ENCODE results near the gene LPAR3. TPM values are rescaled to one million over a fixed set of nuclear protein-coding genes. Genes with fewer than 3 reads are reported as not detected.

LPAR3 gene
- total RNA-seq, 2 donors from 2014 or later: 1.9 to 2.1 TPM

- peak overlapping the region; percentile 8 for H3K27ac Mint-ChIP-seq
- peak; percentile 36 for ATAC-seq
Measured at GRCh38 chr1:84888753-84889152, 4.3 kb downstream of the LPAR3 start.

GRCh38 chr1:84887261-84887934 lies 5.6 kb downstream of the LPAR3 start:
- Mint-ChIP-seq H3K4me3 (no peak overlapping the region), H3K4me1 (peaks cover 12% of the 10 kb centered on the region), H3K27me3 (peaks cover 23% of the 10 kb centered on the region), H3K36me3 (ENCODE audit: low read depth) (peaks cover 3% of the 10 kb centered on the region), H3K27ac (no peak overlapping the region)
- H3K9me3 ChIP-seq (ENCODE audit: control insufficient read depth, low read length, poor library complexity, severe bottlenecking): no peaks in the 10 kb centered on the region
- DNase-seq (no peak), ATAC-seq (no peak)

More at GRCh38 chr1:84888753-84889152, 4.3 kb downstream of the LPAR3 start:
- peaks cover 3% of the 10 kb centered on the region for H3K36me3 Mint-ChIP-seq (ENCODE audit: low read depth)
- peak overlapping the region; percentile 0 for H3K4me3 Mint-ChIP-seq
- H3K4me1 Mint-ChIP-seq: peaks cover 14% of the 10 kb centered on the region
- no peaks in the 10 kb centered on the region for H3K9me3 ChIP-seq (ENCODE audit: control insufficient read depth, low read length, poor library complexity, severe bottlenecking)
- no peak for DNase-seq
- peaks cover 28% of the 10 kb centered on the region for H3K27me3 Mint-ChIP-seq

- H3K27me3 Mint-ChIP-seq: peaks cover 17% of the 10 kb centered on the region
- peaks cover 9% of the 10 kb centered on the region for H3K4me1 Mint-ChIP-seq
- no peak for DNase-seq
- no peak for ATAC-seq
- H3K9me3 ChIP-seq (ENCODE audit: control insufficient read depth, low read length, poor library complexity, severe bottlenecking): no peaks in the 10 kb centered on the region
- no peak overlapping the region for H3K27ac Mint-ChIP-seq
- no peak overlapping the region for H3K4me3 Mint-ChIP-seq
- H3K36me3 Mint-ChIP-seq (ENCODE audit: low read depth): peaks cover 3% of the 10 kb centered on the region
Measured at GRCh38 chr1:84885469-84885868, 7.5 kb downstream of the LPAR3 start.

- no peaks in the 10 kb centered on the region for H3K9me3 ChIP-seq (ENCODE audit: control insufficient read depth, low read length, poor library complexity, severe bottlenecking)
- Mint-ChIP-seq H3K4me3 (no peak overlapping the region), H3K4me1 (peaks cover 9% of the 10 kb centered on the region), H3K27me3 (peaks cover 16% of the 10 kb centered on the region), H3K36me3 (ENCODE audit: low read depth) (peaks cover 3% of the 10 kb centered on the region), H3K27ac (no peak overlapping the region)
- DNase-seq: no peak
- ATAC-seq: no peak
Measured at GRCh38 chr1:84884671-84885389, 8.2 kb downstream of the LPAR3 start.

- Mint-ChIP-seq H3K4me3 (no peak overlapping the region), H3K27me3 (peaks cover 20% of the 10 kb centered on the region), H3K27ac (no peak overlapping the region), H3K36me3 (ENCODE audit: low read depth) (peaks cover 6% of the 10 kb centered on the region), H3K4me1 (no peaks in the 10 kb centered on the region)
- no peak for ATAC-seq
- no peak for DNase-seq
- H3K9me3 ChIP-seq (ENCODE audit: control insufficient read depth, low read length, poor library complexity, severe bottlenecking): no peaks in the 10 kb centered on the region
Measured at GRCh38 chr1:84883286-84883685, 9.7 kb downstream of the LPAR3 start.

GRCh38 chr1:84877592-84877991 lies 15.4 kb downstream of the LPAR3 start:
- H3K36me3 Mint-ChIP-seq (ENCODE audit: low read depth): peaks cover 8% of the 10 kb centered on the region

GRCh38 chr1:84876353-84876752 lies 16.7 kb downstream of the LPAR3 start:
- no peaks in the 10 kb centered on the region for H3K4me1 Mint-ChIP-seq
- H3K27ac Mint-ChIP-seq: no peak overlapping the region
- peaks cover 46% of the 10 kb centered on the region for H3K27me3 Mint-ChIP-seq
- no peak overlapping the region for H3K4me3 Mint-ChIP-seq
- ATAC-seq: peak; percentile 63
- no peak for DNase-seq
- no peaks in the 10 kb centered on the region for H3K9me3 ChIP-seq (ENCODE audit: control insufficient read depth, low read length, poor library complexity, severe bottlenecking)
- peaks cover 6% of the 10 kb centered on the region for H3K36me3 Mint-ChIP-seq (ENCODE audit: low read depth)

More at GRCh38 chr1:84877592-84877991, 15.4 kb downstream of the LPAR3 start:
- Mint-ChIP-seq H3K4me3 (no peak overlapping the region), H3K27me3 (peaks cover 37% of the 10 kb centered on the region), H3K27ac (no peak overlapping the region), H3K4me1 (no peaks in the 10 kb centered on the region)
- H3K9me3 ChIP-seq (ENCODE audit: control insufficient read depth, low read length, poor library complexity, severe bottlenecking): no peaks in the 10 kb centered on the region
- no peak for DNase-seq
- ATAC-seq: no peak

- no peaks in the 10 kb centered on the region for H3K9me3 ChIP-seq (ENCODE audit: control insufficient read depth, low read length, poor library complexity, severe bottlenecking)
- no peak for ATAC-seq
- Mint-ChIP-seq H3K27me3 (peaks cover 48% of the 10 kb centered on the region), H3K4me1 (no peaks in the 10 kb centered on the region), H3K36me3 (ENCODE audit: low read depth) (peaks cover 3% of the 10 kb centered on the region), H3K27ac (no peak overlapping the region), H3K4me3 (no peak overlapping the region)
- no peak for DNase-seq
Measured at GRCh38 chr1:84873366-84873765, 19.6 kb downstream of the LPAR3 start.

- H3K27me3 Mint-ChIP-seq: peaks cover 43% of the 10 kb centered on the region
- DNase-seq (no peak), ATAC-seq (no peak)
- no peak overlapping the region for H3K4me3 Mint-ChIP-seq
- no peak overlapping the region for H3K27ac Mint-ChIP-seq
- no peaks in the 10 kb centered on the region for H3K36me3 Mint-ChIP-seq (ENCODE audit: low read depth)
- no peaks in the 10 kb centered on the region for H3K4me1 Mint-ChIP-seq
- H3K9me3 ChIP-seq (ENCODE audit: control insufficient read depth, low read length, poor library complexity, severe bottlenecking): no peaks in the 10 kb centered on the region
Measured at GRCh38 chr1:84872696-84873355, 20.2 kb downstream of the LPAR3 start.

- Mint-ChIP-seq H3K4me1 (no peaks in the 10 kb centered on the region), H3K4me3 (no peak overlapping the region), H3K36me3 (ENCODE audit: low read depth) (no peaks in the 10 kb centered on the region), H3K27me3 (peaks cover 26% of the 10 kb centered on the region), H3K27ac (no peak overlapping the region)
- no peak for DNase-seq
- no peaks in the 10 kb centered on the region for H3K9me3 ChIP-seq (ENCODE audit: control insufficient read depth, low read length, poor library complexity, severe bottlenecking)
- no peak for ATAC-seq
Measured at GRCh38 chr1:84871181-84871580, 21.8 kb downstream of the LPAR3 start.

- no peak overlapping the region for H3K4me3 Mint-ChIP-seq
- DNase-seq (no peak), ATAC-seq (no peak)
- peaks cover 20% of the 10 kb centered on the region for H3K27me3 Mint-ChIP-seq
- no peaks in the 10 kb centered on the region for H3K9me3 ChIP-seq (ENCODE audit: control insufficient read depth, low read length, poor library complexity, severe bottlenecking)
- H3K36me3 Mint-ChIP-seq (ENCODE audit: low read depth): no peaks in the 10 kb centered on the region
- H3K4me1 Mint-ChIP-seq: no peaks in the 10 kb centered on the region
- no peak overlapping the region for H3K27ac Mint-ChIP-seq
Measured at GRCh38 chr1:84870591-84870990, 22.4 kb downstream of the LPAR3 start.

GRCh38 chr1:84869720-84870119 lies 23.3 kb downstream of the LPAR3 start:
- no peaks in the 10 kb centered on the region for H3K9me3 ChIP-seq (ENCODE audit: control insufficient read depth, low read length, poor library complexity, severe bottlenecking)
- Mint-ChIP-seq H3K27ac (no peak overlapping the region), H3K36me3 (ENCODE audit: low read depth) (no peaks in the 10 kb centered on the region), H3K4me1 (peaks cover 4% of the 10 kb centered on the region), H3K27me3 (peaks cover 18% of the 10 kb centered on the region), H3K4me3 (no peak overlapping the region)
- no peak for ATAC-seq
- no peak for DNase-seq

- DNase-seq (peak in 2 of 3 donors; percentile 14 to 20), ATAC-seq (peak; percentile 88)
- H3K4me3 Mint-ChIP-seq: peak overlapping the region; percentile 81
- no peaks in the 10 kb centered on the region for H3K9me3 ChIP-seq (ENCODE audit: control insufficient read depth, low read length, poor library complexity, severe bottlenecking)
- peaks cover 31% of the 10 kb centered on the region for H3K4me1 Mint-ChIP-seq
- H3K36me3 Mint-ChIP-seq (ENCODE audit: low read depth): peaks cover 2% of the 10 kb centered on the region
- no peaks in the 10 kb centered on the region for H3K27me3 Mint-ChIP-seq
- H3K27ac Mint-ChIP-seq: peak overlapping the region; percentile 91
Measured at GRCh38 chr1:84862810-84863251, 30.2 kb downstream of the LPAR3 start.
